ENCODE measurements around the gene STXBP5.

GRCh38 chr6:147204843-147205311, 660 bp downstream of the STXBP5 start:
- TF ChIP-seq, protein P1, sequence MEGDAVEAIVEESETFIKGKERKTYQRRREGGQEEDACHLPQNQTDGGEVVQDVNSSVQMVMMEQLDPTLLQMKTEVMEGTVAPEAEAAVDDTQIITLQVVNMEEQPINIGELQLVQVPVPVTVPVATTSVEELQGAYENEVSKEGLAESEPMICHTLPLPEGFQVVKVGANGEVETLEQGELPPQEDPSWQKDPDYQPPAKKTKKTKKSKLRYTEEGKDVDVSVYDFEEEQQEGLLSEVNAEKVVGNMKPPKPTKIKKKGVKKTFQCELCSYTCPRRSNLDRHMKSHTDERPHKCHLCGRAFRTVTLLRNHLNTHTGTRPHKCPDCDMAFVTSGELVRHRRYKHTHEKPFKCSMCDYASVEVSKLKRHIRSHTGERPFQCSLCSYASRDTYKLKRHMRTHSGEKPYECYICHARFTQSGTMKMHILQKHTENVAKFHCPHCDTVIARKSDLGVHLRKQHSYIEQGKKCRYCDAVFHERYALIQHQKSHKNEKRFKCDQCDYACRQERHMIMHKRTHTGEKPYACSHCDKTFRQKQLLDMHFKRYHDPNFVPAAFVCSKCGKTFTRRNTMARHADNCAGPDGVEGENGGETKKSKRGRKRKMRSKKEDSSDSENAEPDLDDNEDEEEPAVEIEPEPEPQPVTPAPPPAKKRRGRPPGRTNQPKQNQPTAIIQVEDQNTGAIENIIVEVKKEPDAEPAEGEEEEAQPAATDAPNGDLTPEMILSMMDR (IDR thresholded peaks at IDR 0.05; ENCODE audit: low read depth, low read length, poor library complexity, severe bottlenecking) = no peak
- TF ChIP-seq EZH2phosphoT487 (IDR thresholded peaks at IDR 0.05; ENCODE audit: borderline replicate concordance, low read length) = no peak

Measured in DOHH2 (cell line).